Glutamatergic neuron (in vitro differentiated cells): Measurements from ENCODE around the gene KATNAL2. TPM values are rescaled to one million over a fixed set of nuclear protein-coding genes. Genes with fewer than 3 reads are reported as not detected.

Source experiments
- DNase-seq: peaks from one replicate; pipeline ENCODE4 v3.0.0; 2022
- H3K27ac Mint-ChIP-seq: one replicate; pipeline ENCODE4 v1.8.0; 2020; ENCODE audit warnings: mild to moderate bottlenecking, mixed read lengths, inconsistent platforms; ENCODE audit not compliant: unreplicated experiment
- H3K27me3 Mint-ChIP-seq: one replicate; pipeline ENCODE4 v1.8.0; 2020; ENCODE audit warnings: mild to moderate bottlenecking, moderate library complexity, mixed read lengths, inconsistent platforms; ENCODE audit not compliant: unreplicated experiment
- H3K36me3 Mint-ChIP-seq: one replicate; pipeline ENCODE4 v1.8.0; 2020; ENCODE audit warnings: mild to moderate bottlenecking, mixed read lengths, inconsistent platforms; ENCODE audit not compliant: unreplicated experiment
- H3K4me1 Mint-ChIP-seq: one replicate; pipeline ENCODE4 v1.8.0; 2020; ENCODE audit warnings: mild to moderate bottlenecking, low read depth, mixed read lengths, inconsistent platforms; ENCODE audit not compliant: unreplicated experiment
- H3K4me3 Mint-ChIP-seq: one replicate; pipeline ENCODE4 v1.8.0; 2020; ENCODE audit warnings: mild to moderate bottlenecking, mixed read lengths, inconsistent platforms; ENCODE audit not compliant: unreplicated experiment
- H3K9me3 Mint-ChIP-seq: one replicate; pipeline ENCODE4 v1.8.0; 2020; ENCODE audit warnings: mild to moderate bottlenecking, moderate library complexity, mixed read lengths, inconsistent platforms; ENCODE audit not compliant: unreplicated experiment
- CTCF ChIP-seq: fragments of 200-600 bp; sonication (generic); IDR thresholded peaks from one replicate; pipeline ENCODE4 v1.5.0; 2021; ENCODE audit not compliant: partially characterized antibody, unreplicated experiment
- long read RNA-seq: library from polyadenylated mRNA; unstranded; transcript quantifications from one replicate; pipeline ENCODE4 v2.0.0, GENCODE V29; 2020; ENCODE audit not compliant: unreplicated experiment
- total RNA-seq: library from RNA; stranded (reverse); fragmentation: NEBNext Ultra II Directional; extraction: Animal tissue kit (Norgen Biotek cat#: 25700); gene quantifications from one replicate; pipeline ENCODE4 v1.2.1, GENCODE V29; 2021; ENCODE audit not compliant: unreplicated experiment

Gene KATNAL2
- 2.4 TPM for total RNA-seq
- long read RNA-seq, partial matches to known transcripts: 0 of 1 reads
- long read RNA-seq, other reads (novel, unspliced or antisense): 1 of 1 reads

- Mint-ChIP-seq H3K27me3 (peaks cover 2% of the 10 kb centered on the region), H3K4me1 (peaks cover 6% of the 10 kb centered on the region), H3K27ac (peak within 1 kb of the TSS; percentile 77), H3K4me3 (peak within 1 kb of the TSS; percentile 94), H3K36me3 (no peaks in the 10 kb centered on the region), H3K9me3 (peaks cover 4% of the 10 kb centered on the region)
- peak; percentile 84 for DNase-seq
- no peak for TF ChIP-seq CTCF
Measured at GRCh38 chr18:46917108-46917802, at the start of gene KATNAL2, which contains the start of gene PIAS2. Gene KATNAL2 (plus strand): TSS chr18:46917602. CDS start chr18:46946873, 29,271 bp downstream. Gene PIAS2 (minus strand): TSS chr18:46917507. CDS start chr18:46917345, 162 bp downstream.

GRCh38 chr18:46868169-46868921, 49.1 kb upstream of the KATNAL2 start:
- Mint-ChIP-seq H3K27me3 (no peaks in the 10 kb centered on the region), H3K9me3 (no peaks in the 10 kb centered on the region), H3K27ac (no peak overlapping the region), H3K36me3 (peaks cover 32% of the 10 kb centered on the region), H3K4me3 (no peak overlapping the region), H3K4me1 (no peaks in the 10 kb centered on the region)
- DNase-seq: no peak
- no peak for TF ChIP-seq CTCF

GRCh38 chr18:46877329-46877987, 39.9 kb upstream of the KATNAL2 start:
- Mint-ChIP-seq H3K36me3 (peaks cover 25% of the 10 kb centered on the region), H3K4me1 (no peaks in the 10 kb centered on the region), H3K27ac (no peak overlapping the region), H3K27me3 (no peaks in the 10 kb centered on the region), H3K4me3 (no peak overlapping the region), H3K9me3 (peaks cover 6% of the 10 kb centered on the region)
- no peak for DNase-seq
- no peak for TF ChIP-seq CTCF

- no peak overlapping the region for H3K27ac Mint-ChIP-seq
- TF ChIP-seq CTCF: no peak
- no peak for DNase-seq
- peaks cover 4% of the 10 kb centered on the region for H3K9me3 Mint-ChIP-seq
- H3K27me3 Mint-ChIP-seq: no peaks in the 10 kb centered on the region
- H3K4me1 Mint-ChIP-seq: no peaks in the 10 kb centered on the region
- no peak overlapping the region for H3K4me3 Mint-ChIP-seq
- H3K36me3 Mint-ChIP-seq: peaks cover under 1% of the 10 kb centered on the region
Measured at GRCh38 chr18:46883180-46883579, 34.2 kb upstream of the KATNAL2 start.
